Gastrocnemius medialis (tissue), 4 donors: Measurements from ENCODE around the gene RPL39L. TPM values are rescaled to one million over a fixed set of nuclear protein-coding genes. Genes with fewer than 3 reads are reported as not detected.

Experiments used
- ATAC-seq, 2 donors: fragments of 150-250 bp; one replicate each; pipeline ENCODE4 v1.9.1; 2016
- DNase-seq, 2 donors: peaks; one replicate each; pipeline ENCODE4 v3.0.0-alpha.2; 2019
- H3K27ac ChIP-seq, 4 donors: fragments of 200-600 bp; sonication (generic); 1 replicate in 1 of 4; 2 replicates in 3 of 4; pipeline ENCODE4 v1.5.1; 2016 to 2018; ENCODE audit warnings: mild to moderate bottlenecking in 2 of 4, moderate library complexity in 1 of 4
- H3K27me3 ChIP-seq, 3 donors: fragments of 200-600 bp; sonication (generic) in 2 of 3; 1 replicate in 1 of 3; 2 replicates in 2 of 3; pipeline versions ENCODE4 v1.5.1 to v1.6.0; 2016 to 2019; ENCODE audit warnings: mild to moderate bottlenecking in 1 of 3, moderate library complexity in 1 of 3
- H3K36me3 ChIP-seq, 2 donors: fragments of 200-600 bp; sonication (generic) in 1 of 2; one replicate each; pipeline ENCODE4 v1.5.1; 2017 to 2018
- H3K4me1 ChIP-seq, 2 donors: fragments of 200-600 bp; sonication (generic) in 1 of 2; one replicate each; pipeline ENCODE4 v1.5.1; 2016 to 2017; ENCODE audit warnings: mild to moderate bottlenecking in 2 of 2
- H3K4me3 ChIP-seq, 4 donors: fragments of 200-600 bp; sonication (generic) in 3 of 4; 1 replicate in 1 of 4; 2 replicates in 3 of 4; pipeline ENCODE4 v1.5.1; 2016 to 2019; ENCODE audit warnings: mild to moderate bottlenecking in 2 of 4
- H3K9me3 ChIP-seq, 3 donors: fragments of 200-600 bp; sonication (generic) in 2 of 3; 1 replicate in 1 of 3; 2 replicates in 2 of 3; pipeline ENCODE4 v1.5.1; 2016 to 2019
- CTCF ChIP-seq, 5 experiments: fragments of 450-650 bp in 3 of 5; fragments of 200-600 bp in 2 of 5; sonication (generic) in 2 of 5; IDR thresholded peaks in 4 of 5; conservative IDR thresholded peaks in 1 of 5; 1 replicate in 4 of 5; 2 replicates in 1 of 5; pipeline ENCODE4 v1.5.1; 2016 to 2019; ENCODE audit warnings: antibody characterized with exemption in 5 of 5, mild to moderate bottlenecking in 3 of 5, moderate library complexity in 3 of 5
- POLR2A ChIP-seq, 2 donors: fragments of 450-650 bp; IDR thresholded peaks; one replicate each; pipeline ENCODE4 v1.6.1; 2017; ENCODE audit warnings: antibody characterized with exemption in 2 of 2, mild to moderate bottlenecking in 2 of 2, moderate library complexity in 2 of 2
- in situ Hi-C, 4 donors: fragments of 200-750 bp; cut with MboI; loops; one replicate each; pipeline versions ENCODE4 v1.15.0 to v1.8.0; 2017; ENCODE audit warnings: low sequenced_read_pairs in 4 of 4
- intact Hi-C: fragments of 100-400 bp; cut with DNase I; formaldehyde crosslinking; loops from one replicate; pipeline ENCODE4 v1.15.1; 2023; ENCODE audit warnings: low total_unique reads
- total RNA-seq, 4 donors: library from RNA; depleted of rRNA; stranded (reverse); fragments of >200 nt; gene quantifications; one replicate each; pipeline versions ENCODE4 v1.1.0 to v1.2.3, GENCODE V29; 2016

The RPL39L gene
- total RNA-seq, result 1 to 10 TPM in 1 of 4 donors, under 1 TPM in 1, not detected in 2; 0.71 to 1.6 TPM

GRCh38 chr3:187139126-187139894 lies at the start of gene RPL39L:
Gene RPL39L (minus strand): TSS chr3:187139496. CDS start chr3:187121300, 18,196 bp downstream.
- peak within 1 kb of the TSS in 1 of 4 donors; percentile 42 for H3K27ac ChIP-seq
- H3K36me3 ChIP-seq, result no peaks in the 10 kb centered on the region
- no peaks in the 10 kb centered on the region for H3K9me3 ChIP-seq
- TF ChIP-seq CTCF (IDR thresholded peaks at IDR 0.05 in 4 of 5, conservative IDR thresholded peaks at IDR 0.05 in 1 of 5) (peak; percentile 36 to 73 (median 59)), POLR2A (IDR thresholded peaks at IDR 0.05) (no peak)
- intact Hi-C loops, result no loop called here
- H3K4me1 ChIP-seq, result peaks cover 0 to 8% of the 10 kb centered on the region in 2 donors
- DNase-seq, result peak; percentile 18 to 34
- H3K4me3 ChIP-seq, result peak within 1 kb of the TSS; percentile 59 to 75 (median 66)
- H3K27me3 ChIP-seq, result peaks cover 0 to 3% (median 0%) of the 10 kb centered on the region in 3 donors
- ATAC-seq, result peak; percentile 66 to 78
- in situ Hi-C loops, result no loop called here

DNA sequence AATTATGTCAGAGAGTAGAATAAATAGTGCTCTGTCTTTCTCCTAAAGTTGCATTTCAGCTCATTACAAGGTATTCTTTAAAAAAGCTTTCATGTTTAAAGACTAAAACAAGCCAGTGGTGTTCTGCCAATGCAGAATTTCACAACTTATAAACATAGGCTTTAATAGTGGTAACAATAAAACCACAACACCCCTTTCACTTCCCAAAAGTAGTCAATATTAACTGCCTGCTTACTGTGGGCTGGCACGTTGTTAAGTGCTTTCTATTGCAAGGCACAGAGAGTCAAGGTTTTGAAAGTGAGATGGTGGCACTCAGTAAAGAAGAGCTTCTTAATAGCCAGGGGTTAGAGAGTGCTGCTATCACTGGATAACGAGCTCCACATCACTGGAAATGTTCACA lies 49.6 kb upstream of the RPL39L start:
- no peak for ATAC-seq
- intact Hi-C loops, result no loop called here
- no peaks in the 10 kb centered on the region for H3K9me3 ChIP-seq
- H3K4me1 ChIP-seq, result peaks cover 18 to 24% of the 10 kb centered on the region in 2 donors
- no peak overlapping the region for H3K27ac ChIP-seq
- H3K4me3 ChIP-seq, result no peak overlapping the region
- H3K36me3 ChIP-seq, result no peaks in the 10 kb centered on the region
- no peak for TF ChIP-seq POLR2A (IDR thresholded peaks at IDR 0.05)
- TF ChIP-seq CTCF (IDR thresholded peaks at IDR 0.05 in 4 of 5, conservative IDR thresholded peaks at IDR 0.05 in 1 of 5), result no peak
- in situ Hi-C loops, result no loop called here
- H3K27me3 ChIP-seq, result no peaks in the 10 kb centered on the region
- no peak for DNase-seq

DNA sequence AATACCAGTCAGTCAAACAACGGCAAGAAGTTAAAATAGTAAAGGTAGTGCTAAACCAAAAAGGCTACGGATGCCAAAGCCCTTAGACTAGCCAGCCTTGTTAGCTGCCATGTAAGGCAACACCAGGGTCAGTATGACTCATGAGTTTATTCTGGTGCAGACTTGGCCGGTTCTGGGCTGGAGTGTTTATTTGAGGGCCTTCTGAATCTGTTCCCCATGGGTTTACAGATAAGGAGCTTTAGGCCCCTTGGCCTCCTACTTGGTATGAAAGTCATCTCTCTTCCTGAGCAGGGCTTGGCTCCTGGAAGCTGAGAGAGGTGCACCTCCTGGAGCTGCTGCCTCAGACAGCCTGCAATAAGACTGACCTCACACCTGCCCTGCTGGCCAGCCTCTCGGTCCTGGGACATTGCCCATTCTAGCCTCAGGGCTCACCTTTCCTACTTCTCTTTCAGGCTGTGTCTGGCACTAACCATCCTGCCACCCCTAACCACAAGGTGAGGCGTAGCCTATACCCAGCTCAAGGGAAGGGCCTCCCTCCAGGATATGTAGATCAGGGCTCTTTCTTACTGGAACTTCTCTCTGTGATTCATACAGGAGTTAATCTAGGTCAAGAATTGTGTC lies 47.6 kb upstream of the RPL39L start:
- intact Hi-C loops, result no loop called here
- Histone ChIP-seq H3K36me3 (no peaks in the 10 kb centered on the region), H3K9me3 (no peaks in the 10 kb centered on the region), H3K27me3 (no peaks in the 10 kb centered on the region), H3K27ac (peak overlapping the region; percentile 75 to 93 (median 84)), H3K4me3 (no peak overlapping the region), H3K4me1 (peaks cover 18 to 24% of the 10 kb centered on the region in 2 donors)
- TF ChIP-seq POLR2A (IDR thresholded peaks at IDR 0.05) (no peak), CTCF (IDR thresholded peaks at IDR 0.05 in 4 of 5, conservative IDR thresholded peaks at IDR 0.05 in 1 of 5) (no peak)
- DNase-seq (peak; percentile 74 to 86), ATAC-seq (peak; percentile 98 to 99)
- in situ Hi-C loops, result no loop called here

DNA sequence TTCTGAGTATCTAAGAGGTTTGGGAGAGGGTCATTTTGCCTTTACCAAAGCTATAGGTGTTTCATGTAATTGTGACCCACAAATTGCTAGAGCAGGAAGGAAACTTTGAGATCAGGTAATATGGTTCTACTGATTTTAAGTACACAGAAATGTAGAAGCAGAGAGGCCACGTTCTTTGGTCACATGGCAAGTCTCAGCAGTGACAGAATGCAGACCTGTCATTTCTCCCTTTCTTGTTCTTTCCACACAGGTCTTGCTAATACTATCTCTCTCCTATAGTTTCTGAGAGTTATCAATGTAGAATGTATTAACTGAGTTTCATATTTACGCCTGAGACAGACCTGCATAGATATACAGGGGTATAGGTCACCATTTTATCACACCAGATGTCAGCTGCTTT lies 47.1 kb upstream of the RPL39L start:
- Histone ChIP-seq H3K27ac (peak overlapping the region; percentile 75 to 93 (median 84)), H3K9me3 (no peaks in the 10 kb centered on the region), H3K4me1 (peaks cover 18 to 24% of the 10 kb centered on the region in 2 donors), H3K36me3 (no peaks in the 10 kb centered on the region), H3K27me3 (no peaks in the 10 kb centered on the region), H3K4me3 (no peak overlapping the region)
- in situ Hi-C loops, result no loop called here
- ATAC-seq, result peak in 1 of 2 donors; percentile 7
- TF ChIP-seq POLR2A (IDR thresholded peaks at IDR 0.05) (no peak), CTCF (IDR thresholded peaks at IDR 0.05 in 4 of 5, conservative IDR thresholded peaks at IDR 0.05 in 1 of 5) (no peak)
- DNase-seq, result no peak
- intact Hi-C loops, result no loop called here
